Prostate gland (tissue), 1 donor: ENCODE data around the gene PTPN18.

Experiments
- POLR2A ChIP-seq: fragments of 450-650 bp; IDR thresholded peaks from one replicate; pipeline ENCODE4 v1.6.1; 2016; ENCODE audit warnings: antibody characterized with exemption, mild to moderate bottlenecking
- POLR2AphosphoS5 ChIP-seq: sonication (generic); formaldehyde crosslinking; IDR thresholded peaks from one replicate; pipeline ENCODE4 v1.6.1; 2017; ENCODE audit warnings: antibody characterized with exemption

DNA sequence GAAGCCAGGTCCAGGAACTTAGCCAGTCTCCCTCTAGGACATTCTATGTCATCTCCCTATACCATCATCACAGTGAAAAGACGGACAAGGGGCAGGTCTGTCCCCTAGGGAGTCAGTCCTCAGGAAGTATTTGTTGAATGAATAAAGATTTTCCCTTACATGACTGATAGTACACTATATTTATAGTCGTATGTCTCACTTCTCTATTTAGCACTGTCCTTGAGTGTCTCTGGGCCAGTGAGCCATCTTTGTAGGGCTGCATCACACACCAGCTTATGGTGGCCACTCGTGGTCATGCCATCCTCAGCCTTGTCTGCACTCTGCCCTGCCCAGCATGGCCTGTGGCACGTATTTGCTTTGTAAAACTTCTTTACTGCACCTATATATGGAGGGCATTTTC is 25.8 kb downstream of the PTPN18 start:
- TF ChIP-seq POLR2AphosphoS5 (no peak), POLR2A (no peak)
